ENCODE data around the gene KRT76.
"Not testable (repeated sequence)": the region's sequence is repeated elsewhere in the genome, so short reads cannot be mapped to it uniquely, and the experiment has no call there.

Gene KRT76

GRCh38 chr12:52766351-52767019 lies 10.7 kb downstream of the KRT76 start:
- Mint-ChIP-seq H3K4me3 (no peak overlapping the region), H3K27ac (ENCODE audit: low read depth) (no peak overlapping the region), H3K27me3 (peaks cover 34% of the 10 kb centered on the region), H3K4me1 (no peaks in the 10 kb centered on the region), H3K9me3 (no peaks in the 10 kb centered on the region), H3K36me3 (ENCODE audit: insufficient read depth) (peaks cover 4% of the 10 kb centered on the region)
- no peak for DNase-seq (ENCODE audit: low spot score in 2 of 2)
- ATAC-seq (replicated peaks; ENCODE audit: extremely low read depth, poor library complexity, severe bottlenecking): no peak

- peaks cover 26% of the 10 kb centered on the region for H3K27me3 Mint-ChIP-seq
- H3K9me3 Mint-ChIP-seq: no peaks in the 10 kb centered on the region
- H3K4me3 Mint-ChIP-seq: no peak overlapping the region
- ATAC-seq (replicated peaks; ENCODE audit: extremely low read depth, poor library complexity, severe bottlenecking) (no peak), DNase-seq (ENCODE audit: low spot score in 2 of 2) (no peak)
- H3K4me1 Mint-ChIP-seq: no peaks in the 10 kb centered on the region
- peaks cover 4% of the 10 kb centered on the region for H3K36me3 Mint-ChIP-seq (ENCODE audit: insufficient read depth)
- no peak overlapping the region for H3K27ac Mint-ChIP-seq (ENCODE audit: low read depth)
Measured at GRCh38 chr12:52765702-52766101, 11.4 kb downstream of the KRT76 start.

DNA sequence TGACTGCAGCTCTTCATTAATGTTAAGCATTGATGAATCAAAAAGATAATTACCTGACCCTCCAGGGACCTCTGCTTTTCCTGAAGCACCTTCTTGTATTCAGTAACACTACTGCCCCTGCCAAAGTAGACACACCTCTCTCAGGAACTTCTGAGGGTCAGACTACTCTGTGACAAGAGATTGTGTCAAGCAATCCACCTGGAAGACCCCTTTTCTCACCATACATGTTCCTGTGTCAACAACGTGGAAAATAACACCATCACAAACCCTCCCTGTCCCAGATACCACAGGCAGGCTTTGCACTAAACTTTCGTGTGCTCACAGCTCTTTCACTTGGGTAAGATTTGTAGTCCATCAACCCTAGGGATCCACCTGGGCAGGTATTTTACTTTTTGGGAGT lies 13.2 kb downstream of the KRT76 start:
- no peak overlapping the region for H3K27ac Mint-ChIP-seq (ENCODE audit: low read depth)
- no peaks in the 10 kb centered on the region for H3K4me1 Mint-ChIP-seq
- H3K27me3 Mint-ChIP-seq: peaks cover 12% of the 10 kb centered on the region
- no peak for DNase-seq (ENCODE audit: low spot score in 2 of 2)
- H3K36me3 Mint-ChIP-seq (ENCODE audit: insufficient read depth): peaks cover 4% of the 10 kb centered on the region
- H3K4me3 Mint-ChIP-seq: no peak overlapping the region
- no peaks in the 10 kb centered on the region for H3K9me3 Mint-ChIP-seq
- ATAC-seq (replicated peaks; ENCODE audit: extremely low read depth, poor library complexity, severe bottlenecking): no peak

- Mint-ChIP-seq H3K4me3 (no peak overlapping the region), H3K9me3 (no peaks in the 10 kb centered on the region), H3K27ac (ENCODE audit: low read depth) (no peak overlapping the region), H3K36me3 (ENCODE audit: insufficient read depth) (peaks cover 4% of the 10 kb centered on the region), H3K4me1 (no peaks in the 10 kb centered on the region), H3K27me3 (peaks cover 5% of the 10 kb centered on the region)
- ATAC-seq (replicated peaks; ENCODE audit: extremely low read depth, poor library complexity, severe bottlenecking) (no peak), DNase-seq (ENCODE audit: low spot score in 2 of 2) (no peak)
Measured at GRCh38 chr12:52763036-52763659, 14.0 kb downstream of the KRT76 start.

DNA sequence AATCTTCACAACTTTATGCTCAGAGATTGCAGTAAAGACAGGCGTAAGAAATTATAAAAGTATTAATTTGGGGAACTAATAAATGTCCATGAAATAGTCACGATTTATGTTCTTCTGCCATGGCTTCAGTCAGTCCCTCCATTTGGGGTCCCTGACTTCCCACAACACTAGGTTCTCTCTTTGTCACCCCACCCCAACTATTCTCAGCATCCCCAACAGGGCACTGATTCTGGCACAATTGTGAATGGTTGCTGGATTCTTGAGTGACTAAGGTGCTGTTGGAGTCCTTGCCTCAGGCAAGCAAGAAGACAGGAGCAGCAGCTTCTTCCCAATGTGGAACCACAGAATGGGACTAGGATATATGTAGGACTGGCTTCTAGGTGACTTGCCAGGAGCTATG lies 15.3 kb downstream of the KRT76 start:
- H3K27me3 Mint-ChIP-seq: peaks cover 5% of the 10 kb centered on the region
- no peak for DNase-seq (ENCODE audit: low spot score in 2 of 2)
- no peak overlapping the region for H3K27ac Mint-ChIP-seq (ENCODE audit: low read depth)
- no peak for ATAC-seq (replicated peaks; ENCODE audit: extremely low read depth, poor library complexity, severe bottlenecking)
- H3K4me1 Mint-ChIP-seq: no peaks in the 10 kb centered on the region
- no peaks in the 10 kb centered on the region for H3K9me3 Mint-ChIP-seq
- no peak overlapping the region for H3K4me3 Mint-ChIP-seq
- H3K36me3 Mint-ChIP-seq (ENCODE audit: insufficient read depth): peaks cover 4% of the 10 kb centered on the region

GRCh38 chr12:52761218-52761617 lies 15.9 kb downstream of the KRT76 start:
- H3K27ac Mint-ChIP-seq (ENCODE audit: low read depth); DNase-seq (ENCODE audit: low spot score in 2 of 2); H3K27me3 Mint-ChIP-seq; H3K36me3 Mint-ChIP-seq (ENCODE audit: insufficient read depth); ATAC-seq (replicated peaks; ENCODE audit: extremely low read depth, poor library complexity, severe bottlenecking); H3K9me3 Mint-ChIP-seq; H3K4me1 Mint-ChIP-seq; H3K4me3 Mint-ChIP-seq: not testable (repeated sequence)

DNA sequence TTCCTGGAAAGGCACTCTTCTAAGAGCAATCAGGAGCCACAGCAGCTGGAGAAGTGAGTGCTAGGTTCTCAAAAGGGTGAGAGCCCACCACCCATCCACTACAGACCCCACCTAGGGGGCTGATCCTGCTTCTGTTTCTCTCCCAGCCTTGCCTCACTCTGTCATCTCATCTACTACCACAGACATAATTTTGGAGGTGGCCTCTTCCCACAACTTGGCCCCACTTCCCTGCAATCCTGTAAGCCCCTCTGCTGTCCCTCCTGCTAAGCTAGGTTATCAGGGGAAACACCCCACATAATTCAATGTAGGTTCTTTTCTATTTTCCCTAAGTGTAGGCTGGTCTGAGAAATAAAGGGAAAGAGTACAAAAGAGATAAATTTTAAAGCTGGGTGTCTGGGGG lies 16.5 kb downstream of the KRT76 start:
- no peaks in the 10 kb centered on the region for H3K4me1 Mint-ChIP-seq
- H3K27ac Mint-ChIP-seq (ENCODE audit: low read depth): no peak overlapping the region
- H3K9me3 Mint-ChIP-seq: no peaks in the 10 kb centered on the region
- DNase-seq (ENCODE audit: low spot score in 2 of 2): no peak
- no peak for ATAC-seq (replicated peaks; ENCODE audit: extremely low read depth, poor library complexity, severe bottlenecking)
- H3K4me3 Mint-ChIP-seq: no peak overlapping the region
- H3K27me3 Mint-ChIP-seq: no peaks in the 10 kb centered on the region
- peaks cover 4% of the 10 kb centered on the region for H3K36me3 Mint-ChIP-seq (ENCODE audit: insufficient read depth)

DNA sequence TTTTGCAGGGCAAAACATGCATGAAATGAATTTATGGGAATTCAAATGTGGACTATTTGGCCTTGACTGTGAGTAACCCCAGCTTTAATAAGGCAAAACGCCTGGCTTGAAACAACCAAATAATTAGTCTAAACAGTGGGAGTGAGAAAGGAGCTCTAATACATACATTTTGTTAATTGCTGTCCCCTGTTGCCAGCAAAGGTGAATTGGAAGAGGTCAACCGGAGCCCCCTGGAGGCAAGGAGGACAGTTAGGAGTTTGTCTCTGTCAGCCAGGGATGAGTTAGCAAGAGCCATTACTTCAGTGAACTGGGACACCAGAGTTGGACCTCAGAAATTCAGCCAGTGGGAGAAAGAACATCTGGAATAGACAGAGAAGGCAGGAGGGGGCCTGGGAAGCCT lies 17.4 kb downstream of the KRT76 start:
- H3K27ac Mint-ChIP-seq (ENCODE audit: low read depth): no peak overlapping the region
- no peak for DNase-seq (ENCODE audit: low spot score in 2 of 2)
- no peaks in the 10 kb centered on the region for H3K27me3 Mint-ChIP-seq
- ATAC-seq (replicated peaks; ENCODE audit: extremely low read depth, poor library complexity, severe bottlenecking): no peak
- H3K4me3 Mint-ChIP-seq: no peak overlapping the region
- no peaks in the 10 kb centered on the region for H3K4me1 Mint-ChIP-seq
- H3K36me3 Mint-ChIP-seq (ENCODE audit: insufficient read depth): peaks cover 2% of the 10 kb centered on the region
- no peaks in the 10 kb centered on the region for H3K9me3 Mint-ChIP-seq

DNA sequence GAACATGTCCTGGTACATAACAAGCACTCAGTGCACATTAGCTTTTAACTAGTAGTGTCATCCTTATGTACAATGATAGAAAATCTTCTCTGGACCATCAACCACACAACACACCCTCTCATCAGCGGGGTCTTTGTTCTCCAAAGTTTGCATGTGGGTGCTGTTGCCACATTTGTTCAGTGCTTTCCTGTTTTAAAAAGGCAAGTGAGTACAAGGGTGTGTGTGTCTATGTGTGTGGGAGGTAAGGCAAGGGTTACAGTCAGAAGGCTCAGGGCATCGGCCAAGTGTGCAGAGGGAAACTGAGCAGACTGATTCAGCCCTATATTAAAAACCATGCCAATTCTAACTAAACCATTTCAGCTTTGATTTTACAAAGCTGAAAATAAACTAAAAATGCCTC lies 17.9 kb downstream of the KRT76 start:
- ATAC-seq (replicated peaks; ENCODE audit: extremely low read depth, poor library complexity, severe bottlenecking) (no peak), DNase-seq (ENCODE audit: low spot score in 2 of 2) (no peak)
- H3K9me3 Mint-ChIP-seq: no peaks in the 10 kb centered on the region
- no peak overlapping the region for H3K4me3 Mint-ChIP-seq
- no peak overlapping the region for H3K27ac Mint-ChIP-seq (ENCODE audit: low read depth)
- no peaks in the 10 kb centered on the region for H3K4me1 Mint-ChIP-seq
- H3K36me3 Mint-ChIP-seq (ENCODE audit: insufficient read depth): peaks cover 2% of the 10 kb centered on the region
- H3K27me3 Mint-ChIP-seq: no peaks in the 10 kb centered on the region

- H3K27me3 Mint-ChIP-seq: peaks cover 11% of the 10 kb centered on the region
- H3K9me3 Mint-ChIP-seq: no peaks in the 10 kb centered on the region
- H3K27ac Mint-ChIP-seq (ENCODE audit: low read depth): no peak overlapping the region
- DNase-seq (ENCODE audit: low spot score in 2 of 2) (no peak), ATAC-seq (replicated peaks; ENCODE audit: extremely low read depth, poor library complexity, severe bottlenecking) (no peak)
- H3K4me3 Mint-ChIP-seq: no peak overlapping the region
- no peaks in the 10 kb centered on the region for H3K4me1 Mint-ChIP-seq
- H3K36me3 Mint-ChIP-seq (ENCODE audit: insufficient read depth): peaks cover under 1% of the 10 kb centered on the region
Measured at GRCh38 chr12:52757449-52758176, 19.5 kb downstream of the KRT76 start.

DNA sequence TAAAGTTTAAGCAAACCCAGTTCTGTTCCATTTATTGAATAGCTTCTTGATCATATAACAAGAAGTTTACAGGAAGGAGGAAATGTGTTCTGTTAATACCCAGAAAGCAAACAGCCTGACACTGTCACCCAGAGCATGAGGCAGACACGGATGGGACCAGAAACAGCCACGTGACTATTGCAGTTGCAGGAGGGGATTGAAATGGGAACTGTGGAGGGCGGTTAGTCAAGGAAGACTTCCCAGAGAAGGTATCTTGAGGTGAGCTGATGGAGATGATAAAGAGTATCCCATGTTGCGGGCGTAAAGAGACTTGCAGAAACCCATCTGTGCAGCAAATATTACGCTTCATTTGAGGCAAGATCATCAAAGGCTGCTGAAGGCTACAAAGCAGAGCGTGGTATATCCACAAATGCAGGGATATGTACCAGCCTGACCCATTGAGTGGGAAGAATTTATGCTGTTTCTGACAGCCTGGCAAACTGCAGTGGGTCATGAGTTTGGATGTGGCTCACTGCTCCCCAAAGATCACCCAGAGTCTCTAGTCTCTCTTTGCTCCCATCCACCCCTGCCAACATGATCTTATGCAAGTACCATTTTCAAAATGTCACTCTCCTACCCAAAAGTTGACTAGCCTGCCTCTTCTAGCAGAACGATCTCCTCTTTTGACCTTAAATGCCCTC lies 20.7 kb downstream of the KRT76 start:
- H3K27ac Mint-ChIP-seq (ENCODE audit: low read depth): no peak overlapping the region
- ATAC-seq (replicated peaks; ENCODE audit: extremely low read depth, poor library complexity, severe bottlenecking): no peak

GRCh38 chr12:52755533-52755932 lies 21.6 kb downstream of the KRT76 start:
- Mint-ChIP-seq H3K36me3 (ENCODE audit: insufficient read depth) (no peaks in the 10 kb centered on the region), H3K4me1 (no peaks in the 10 kb centered on the region), H3K27me3 (peaks cover 25% of the 10 kb centered on the region)

More for the DNA sequence above, 20.7 kb downstream of the KRT76 start:
- Mint-ChIP-seq H3K9me3 (no peaks in the 10 kb centered on the region), H3K4me3 (no peak overlapping the region), H3K36me3 (ENCODE audit: insufficient read depth) (no peaks in the 10 kb centered on the region), H3K4me1 (no peaks in the 10 kb centered on the region), H3K27me3 (peaks cover 23% of the 10 kb centered on the region)
- no peak for DNase-seq (ENCODE audit: low spot score in 2 of 2)

More at GRCh38 chr12:52755533-52755932, 21.6 kb downstream of the KRT76 start:
- no peak for ATAC-seq (replicated peaks; ENCODE audit: extremely low read depth, poor library complexity, severe bottlenecking)
- H3K9me3 Mint-ChIP-seq: no peaks in the 10 kb centered on the region
- DNase-seq (ENCODE audit: low spot score in 2 of 2): no peak
- H3K27ac Mint-ChIP-seq (ENCODE audit: low read depth): no peak overlapping the region
- H3K4me3 Mint-ChIP-seq: no peak overlapping the region
